ENCODE data around the gene IBA57. TPM values are rescaled to one million over a fixed set of nuclear protein-coding genes. Genes with fewer than 3 reads are reported as not detected.

Gene IBA57
- polyA plus RNA-seq, 1 donor (not counting 4 experiments of a cell fraction or from before 2014, with no cell fraction given) = 1.5 TPM

GRCh38 chr1:228131766-228132165 lies 33.8 kb upstream of the IBA57 start:
- dilution Hi-C loops (cut with MboI; ENCODE audit: extremely low pct_ligation_motif_present, low sequenced_read_pairs) = no loop called here
- Histone ChIP-seq H4K20me1 (ENCODE audit: control insufficient read depth, extremely low read depth, insufficient read depth, low read length) (no peaks in the 10 kb centered on the region), H3K9me1 (ENCODE audit: control insufficient read depth, extremely low read depth, insufficient read depth, low read length) (no peaks in the 10 kb centered on the region), H3K27me3 (ENCODE audit: control insufficient read depth, extremely low read depth, insufficient read depth, low read length) (no peaks in the 10 kb centered on the region), H2AFZ (ENCODE audit: control insufficient read depth, low read length) (peak overlapping the region; percentile 15), H3K9ac (ENCODE audit: control insufficient read depth, extremely low read depth, insufficient read depth, low read length) (no peak overlapping the region), H3K9me3 (ENCODE audit: control insufficient read depth, low read depth, low read length) (no peaks in the 10 kb centered on the region), H3K4me3 (ENCODE audit: control insufficient read depth in 2 of 3, extremely low read depth in 1 of 3, insufficient read depth in 2 of 3, low read depth in 1 of 3, low read length in 3 of 3) (no peak overlapping the region), H3K79me2 (ENCODE audit: control insufficient read depth, insufficient read depth, low read length) (no peaks in the 10 kb centered on the region), H3K4me1 (ENCODE audit: control insufficient read depth, extremely low read depth, insufficient read depth, low read length) (peaks cover 10% of the 10 kb centered on the region), H3K4me2 (ENCODE audit: control insufficient read depth, extremely low read depth, insufficient read depth, low read depth, low read length) (peak overlapping the region; percentile 72), H3K27ac (ENCODE audit: control insufficient read depth, insufficient read depth, low read length) (peak overlapping the region; percentile 33), H3K36me3 (ENCODE audit: control insufficient read depth in 2 of 2, extremely low read depth in 1 of 2, insufficient read depth in 2 of 2, low read length in 2 of 2) (no peaks in the 10 kb centered on the region)
- DNase-seq (ENCODE audit: low read depth, low spot score) (no peak), FAIRE-seq (no peak)
- TF ChIP-seq, protein P1, sequence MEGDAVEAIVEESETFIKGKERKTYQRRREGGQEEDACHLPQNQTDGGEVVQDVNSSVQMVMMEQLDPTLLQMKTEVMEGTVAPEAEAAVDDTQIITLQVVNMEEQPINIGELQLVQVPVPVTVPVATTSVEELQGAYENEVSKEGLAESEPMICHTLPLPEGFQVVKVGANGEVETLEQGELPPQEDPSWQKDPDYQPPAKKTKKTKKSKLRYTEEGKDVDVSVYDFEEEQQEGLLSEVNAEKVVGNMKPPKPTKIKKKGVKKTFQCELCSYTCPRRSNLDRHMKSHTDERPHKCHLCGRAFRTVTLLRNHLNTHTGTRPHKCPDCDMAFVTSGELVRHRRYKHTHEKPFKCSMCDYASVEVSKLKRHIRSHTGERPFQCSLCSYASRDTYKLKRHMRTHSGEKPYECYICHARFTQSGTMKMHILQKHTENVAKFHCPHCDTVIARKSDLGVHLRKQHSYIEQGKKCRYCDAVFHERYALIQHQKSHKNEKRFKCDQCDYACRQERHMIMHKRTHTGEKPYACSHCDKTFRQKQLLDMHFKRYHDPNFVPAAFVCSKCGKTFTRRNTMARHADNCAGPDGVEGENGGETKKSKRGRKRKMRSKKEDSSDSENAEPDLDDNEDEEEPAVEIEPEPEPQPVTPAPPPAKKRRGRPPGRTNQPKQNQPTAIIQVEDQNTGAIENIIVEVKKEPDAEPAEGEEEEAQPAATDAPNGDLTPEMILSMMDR (optimal IDR thresholded peaks at IDR 0.05 in 1 of 3, IDR thresholded peaks at IDR 0.05 in 1 of 3, conservative IDR thresholded peaks at IDR 0.05 in 1 of 3; ENCODE audit: extremely low read depth in 1 of 3, insufficient read depth in 2 of 3, low read length in 3 of 3) = no peak
- TF ChIP-seq EZH2 (IDR thresholded peaks at IDR 0.05; ENCODE audit: low read length) = no peak

GRCh38 chr1:228134591-228134990 lies 31.0 kb upstream of the IBA57 start:
- H3K4me2 ChIP-seq (ENCODE audit: control insufficient read depth, extremely low read depth, insufficient read depth, low read depth, low read length) = no peak overlapping the region
- H4K20me1 ChIP-seq (ENCODE audit: control insufficient read depth, extremely low read depth, insufficient read depth, low read length) = no peaks in the 10 kb centered on the region
- FAIRE-seq = no peak
- no peak overlapping the region for H2AFZ ChIP-seq (ENCODE audit: control insufficient read depth, low read length)
- no peak overlapping the region for H3K27ac ChIP-seq (ENCODE audit: control insufficient read depth, insufficient read depth, low read length)
- H3K36me3 ChIP-seq (ENCODE audit: control insufficient read depth in 2 of 2, extremely low read depth in 1 of 2, insufficient read depth in 2 of 2, low read length in 2 of 2) = no peaks in the 10 kb centered on the region
- no peaks in the 10 kb centered on the region for H3K27me3 ChIP-seq (ENCODE audit: control insufficient read depth, extremely low read depth, insufficient read depth, low read length)
- no peak overlapping the region for H3K9ac ChIP-seq (ENCODE audit: control insufficient read depth, extremely low read depth, insufficient read depth, low read length)
- no peak overlapping the region for H3K4me3 ChIP-seq (ENCODE audit: control insufficient read depth in 2 of 3, extremely low read depth in 1 of 3, insufficient read depth in 2 of 3, low read depth in 1 of 3, low read length in 3 of 3)
- dilution Hi-C loops (cut with MboI; ENCODE audit: extremely low pct_ligation_motif_present, low sequenced_read_pairs) = no loop called here
- no peaks in the 10 kb centered on the region for H3K79me2 ChIP-seq (ENCODE audit: control insufficient read depth, insufficient read depth, low read length)
- H3K4me1 ChIP-seq (ENCODE audit: control insufficient read depth, extremely low read depth, insufficient read depth, low read length) = peaks cover 13% of the 10 kb centered on the region
- no peaks in the 10 kb centered on the region for H3K9me3 ChIP-seq (ENCODE audit: control insufficient read depth, low read depth, low read length)
- TF ChIP-seq, protein P1 (optimal IDR thresholded peaks at IDR 0.05 in 1 of 3, IDR thresholded peaks at IDR 0.05 in 1 of 3, conservative IDR thresholded peaks at IDR 0.05 in 1 of 3; ENCODE audit: extremely low read depth in 1 of 3, insufficient read depth in 2 of 3, low read length in 3 of 3) = no peak
- TF ChIP-seq EZH2 (IDR thresholded peaks at IDR 0.05; ENCODE audit: low read length) = no peak
- DNase-seq (ENCODE audit: low read depth, low spot score) = no peak
- H3K9me1 ChIP-seq (ENCODE audit: control insufficient read depth, extremely low read depth, insufficient read depth, low read length) = no peaks in the 10 kb centered on the region

Data from keratinocyte (primary cell).